22Rv1 (cell line): ENCODE data around the gene NFATC2.

Experiments
- ZFX ChIP-seq: fragments of 450-650 bp; IDR thresholded peaks from 2 replicates; pipeline ENCODE4 v1.6.1; 2017; ENCODE audit warnings: antibody characterized with exemption, borderline replicate concordance
- TF ChIP-seq, protein P1 (sequence below): fragments of 450-650 bp; IDR thresholded peaks from 2 replicates; pipeline ENCODE4 v1.5.1; 2017; ENCODE audit warnings: mild to moderate bottlenecking

DNA sequence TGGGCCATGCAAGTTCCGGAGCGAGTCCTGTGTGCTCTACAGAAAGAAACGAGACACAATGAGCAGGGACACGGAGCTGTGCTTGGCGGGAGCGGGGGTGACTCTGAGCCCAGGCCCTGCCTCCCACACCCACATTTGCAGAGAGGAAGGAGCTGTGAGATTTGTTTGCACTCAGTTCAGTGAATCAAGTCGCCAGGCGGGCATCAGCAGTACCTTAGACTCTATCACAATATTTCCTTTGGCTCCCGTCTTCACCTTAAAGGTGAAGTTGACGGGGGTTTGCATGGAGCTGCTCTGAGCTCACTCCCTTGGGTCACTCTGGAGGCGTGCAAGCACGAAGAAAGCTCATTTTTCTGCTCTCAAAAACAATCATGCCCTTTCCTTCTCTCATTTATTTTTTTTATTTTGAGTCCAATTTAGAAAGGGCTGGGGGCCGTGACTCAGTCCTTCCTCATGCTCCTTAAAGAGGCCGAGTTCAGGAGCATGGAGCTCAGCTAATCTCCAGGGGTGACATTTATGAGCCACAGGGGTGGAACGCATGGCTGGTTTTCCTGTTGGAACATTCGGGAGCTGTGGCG is 188.2 kb downstream of the NFATC2 start:
- TF ChIP-seq, protein P1, sequence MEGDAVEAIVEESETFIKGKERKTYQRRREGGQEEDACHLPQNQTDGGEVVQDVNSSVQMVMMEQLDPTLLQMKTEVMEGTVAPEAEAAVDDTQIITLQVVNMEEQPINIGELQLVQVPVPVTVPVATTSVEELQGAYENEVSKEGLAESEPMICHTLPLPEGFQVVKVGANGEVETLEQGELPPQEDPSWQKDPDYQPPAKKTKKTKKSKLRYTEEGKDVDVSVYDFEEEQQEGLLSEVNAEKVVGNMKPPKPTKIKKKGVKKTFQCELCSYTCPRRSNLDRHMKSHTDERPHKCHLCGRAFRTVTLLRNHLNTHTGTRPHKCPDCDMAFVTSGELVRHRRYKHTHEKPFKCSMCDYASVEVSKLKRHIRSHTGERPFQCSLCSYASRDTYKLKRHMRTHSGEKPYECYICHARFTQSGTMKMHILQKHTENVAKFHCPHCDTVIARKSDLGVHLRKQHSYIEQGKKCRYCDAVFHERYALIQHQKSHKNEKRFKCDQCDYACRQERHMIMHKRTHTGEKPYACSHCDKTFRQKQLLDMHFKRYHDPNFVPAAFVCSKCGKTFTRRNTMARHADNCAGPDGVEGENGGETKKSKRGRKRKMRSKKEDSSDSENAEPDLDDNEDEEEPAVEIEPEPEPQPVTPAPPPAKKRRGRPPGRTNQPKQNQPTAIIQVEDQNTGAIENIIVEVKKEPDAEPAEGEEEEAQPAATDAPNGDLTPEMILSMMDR, result no peak
- no peak for TF ChIP-seq ZFX
